Measurements from ENCODE around the gene GPRIN3.

The GPRIN3 gene

DNA sequence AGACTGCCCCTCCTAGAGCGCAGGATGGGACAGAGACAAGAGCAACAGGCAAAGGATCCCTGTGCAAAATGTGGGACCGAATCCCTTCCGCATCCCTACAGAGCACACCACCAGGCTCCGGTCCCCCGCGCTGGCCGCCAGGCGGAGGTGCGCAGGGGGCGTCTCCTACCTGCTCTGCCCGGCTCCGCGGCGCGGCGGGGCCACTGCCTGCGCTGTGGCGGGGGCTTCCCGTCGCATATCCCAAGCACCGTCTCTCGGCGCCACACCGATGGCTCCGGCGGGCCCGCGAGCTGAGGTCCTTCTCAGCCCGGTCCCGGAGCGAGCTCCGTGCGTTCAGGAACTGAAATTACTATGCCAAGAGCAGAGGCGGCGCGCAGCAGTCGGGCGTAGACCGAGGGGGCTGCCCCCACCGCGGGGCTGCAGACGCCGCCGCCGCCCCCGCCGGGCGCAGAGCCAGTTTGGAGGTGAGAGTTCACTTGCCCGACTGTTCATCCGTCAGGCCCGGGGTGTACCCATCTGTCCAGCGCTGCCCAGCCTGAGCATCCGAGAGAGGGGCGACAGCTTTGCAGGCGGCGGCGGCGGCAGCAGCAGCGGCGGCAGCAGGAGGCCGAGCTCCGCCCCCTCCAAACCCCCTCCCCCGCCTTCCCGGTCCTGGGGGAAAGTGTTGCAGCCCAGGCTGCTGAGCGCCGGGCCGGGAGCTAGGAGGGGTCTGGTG, at the start of gene GPRIN3:
Gene GPRIN3, minus strand, starts transcription at position 355 of the 715 bp plus-strand sequence. CDS start 57,690 bp downstream, outside the sequence.
- DNase-seq, result peak; percentile 29

DNA sequence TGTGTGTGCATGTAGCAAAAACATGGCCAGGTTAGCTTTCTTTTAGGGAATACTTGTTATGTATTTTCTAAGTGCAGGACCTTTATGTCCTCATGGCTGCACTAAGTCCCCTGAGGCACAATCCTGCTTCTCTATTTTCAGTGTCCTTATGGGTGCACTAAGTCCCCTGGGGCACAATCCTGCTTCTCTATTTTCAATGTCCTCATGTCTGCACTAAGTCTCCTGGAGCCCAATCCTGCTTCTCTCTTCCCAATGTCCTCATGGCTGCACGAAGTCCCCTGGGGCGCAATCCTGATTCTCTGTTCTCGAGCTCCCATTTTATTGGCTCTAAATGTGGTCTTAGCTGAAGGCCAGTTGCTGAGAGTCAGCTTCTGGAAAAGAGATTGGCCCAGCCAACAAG, 49.7 kb upstream of the GPRIN3 start:
- DNase-seq, result no peak

DNA sequence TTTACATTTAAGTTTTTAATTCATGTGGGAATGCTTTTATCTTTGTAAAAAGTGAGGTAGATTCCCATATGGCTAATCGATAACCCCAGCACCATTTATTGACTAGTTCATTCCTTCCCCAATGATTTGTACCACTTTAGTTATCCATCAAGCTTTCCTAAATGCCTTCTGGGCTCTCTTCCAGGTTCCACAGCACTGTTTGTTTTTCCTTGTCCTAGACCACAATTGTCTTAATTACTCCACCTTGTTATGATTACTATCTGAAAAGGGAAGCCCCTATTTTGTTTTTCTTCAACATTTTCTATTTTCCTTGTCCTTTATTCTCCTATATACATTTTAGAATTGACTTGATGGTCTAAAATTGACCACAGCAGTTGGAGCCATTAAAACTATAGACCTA, 48.5 kb upstream of the GPRIN3 start:
- DNase-seq, result no peak

- DNase-seq, result no peak
Measured at GRCh38 chr4:89353514-89353913, 45.9 kb upstream of the GPRIN3 start.

- DNase-seq, result no peak
Measured at GRCh38 chr4:89352541-89352940, 44.9 kb upstream of the GPRIN3 start.

GRCh38 chr4:89351201-89351600, 43.6 kb upstream of the GPRIN3 start:
- no peak for DNase-seq

GRCh38 chr4:89347363-89348025, 39.9 kb upstream of the GPRIN3 start:
- DNase-seq, result no peak

- DNase-seq, result no peak
Measured at GRCh38 chr4:89344571-89344970, 37.0 kb upstream of the GPRIN3 start.

GRCh38 chr4:89338206-89338605, 30.6 kb upstream of the GPRIN3 start:
- DNase-seq, result no peak

DNA sequence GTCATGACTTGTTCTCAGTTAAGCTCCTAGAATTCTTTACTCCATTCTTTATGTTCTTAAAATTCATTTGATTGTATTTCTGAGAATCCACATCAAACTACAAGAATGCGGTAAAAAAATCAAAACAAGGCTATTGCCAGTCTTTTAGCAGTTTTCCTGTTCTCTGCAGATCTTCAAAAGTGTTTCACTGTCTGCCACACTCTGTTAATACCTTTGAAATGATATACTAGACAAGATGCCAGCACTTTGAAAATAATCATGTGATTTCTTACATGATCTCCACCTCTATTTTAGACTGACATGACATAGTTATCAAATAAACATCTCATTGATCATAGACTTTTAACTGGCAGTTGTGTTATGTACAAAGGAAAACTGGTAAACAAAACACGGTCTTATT, 30.1 kb upstream of the GPRIN3 start:
- no peak for DNase-seq

DNA sequence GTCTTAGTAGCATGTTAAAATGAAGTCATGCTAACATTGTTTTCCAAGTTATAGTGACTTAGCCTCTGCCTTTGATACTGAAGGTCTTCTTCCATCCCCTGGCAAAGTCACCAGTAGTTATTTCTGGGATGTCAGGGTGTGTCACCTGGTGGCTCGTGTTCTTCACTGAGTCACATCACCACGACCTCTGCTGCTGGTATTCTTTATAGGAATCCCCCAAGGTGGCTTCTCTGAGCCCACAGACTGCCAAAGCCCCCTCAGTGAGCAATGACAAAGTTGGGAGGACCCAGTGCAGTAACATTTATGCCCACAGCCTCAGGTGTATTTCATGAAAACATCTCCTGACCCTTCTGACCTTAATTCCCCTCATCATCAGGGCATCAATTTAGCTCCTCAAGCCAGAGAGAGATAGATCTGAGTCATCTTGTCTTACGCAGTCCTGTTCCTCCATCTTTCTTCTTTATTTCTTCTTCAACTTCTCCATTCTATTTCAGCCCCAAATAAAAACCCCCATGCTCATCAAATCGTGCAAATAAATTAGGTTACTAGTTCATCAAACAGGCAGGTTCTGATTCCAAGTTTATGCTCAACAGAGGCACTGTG, 29.3 kb upstream of the GPRIN3 start:
- DNase-seq, result no peak

DNA sequence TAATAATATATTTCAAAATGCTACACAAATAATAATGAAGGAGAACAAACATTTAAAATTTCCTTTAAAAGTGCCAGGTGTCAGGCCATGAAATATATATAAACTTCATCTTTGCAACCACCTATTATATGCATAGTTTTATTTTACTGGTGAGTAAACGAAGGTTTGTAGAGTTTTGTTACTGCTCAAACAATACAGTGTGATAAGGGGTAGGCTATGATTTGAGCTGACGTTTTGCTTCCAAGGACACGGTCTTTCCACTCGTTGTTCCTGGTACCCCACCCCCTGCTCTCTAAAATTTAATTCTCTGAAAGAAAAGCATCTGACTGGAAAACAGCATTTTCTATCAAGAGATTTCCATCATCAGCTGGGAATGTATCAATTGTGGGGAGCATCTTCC, 27.2 kb upstream of the GPRIN3 start:
- DNase-seq, result no peak

GRCh38 chr4:89334311-89334710, 26.7 kb upstream of the GPRIN3 start:
- no peak for DNase-seq

DNA sequence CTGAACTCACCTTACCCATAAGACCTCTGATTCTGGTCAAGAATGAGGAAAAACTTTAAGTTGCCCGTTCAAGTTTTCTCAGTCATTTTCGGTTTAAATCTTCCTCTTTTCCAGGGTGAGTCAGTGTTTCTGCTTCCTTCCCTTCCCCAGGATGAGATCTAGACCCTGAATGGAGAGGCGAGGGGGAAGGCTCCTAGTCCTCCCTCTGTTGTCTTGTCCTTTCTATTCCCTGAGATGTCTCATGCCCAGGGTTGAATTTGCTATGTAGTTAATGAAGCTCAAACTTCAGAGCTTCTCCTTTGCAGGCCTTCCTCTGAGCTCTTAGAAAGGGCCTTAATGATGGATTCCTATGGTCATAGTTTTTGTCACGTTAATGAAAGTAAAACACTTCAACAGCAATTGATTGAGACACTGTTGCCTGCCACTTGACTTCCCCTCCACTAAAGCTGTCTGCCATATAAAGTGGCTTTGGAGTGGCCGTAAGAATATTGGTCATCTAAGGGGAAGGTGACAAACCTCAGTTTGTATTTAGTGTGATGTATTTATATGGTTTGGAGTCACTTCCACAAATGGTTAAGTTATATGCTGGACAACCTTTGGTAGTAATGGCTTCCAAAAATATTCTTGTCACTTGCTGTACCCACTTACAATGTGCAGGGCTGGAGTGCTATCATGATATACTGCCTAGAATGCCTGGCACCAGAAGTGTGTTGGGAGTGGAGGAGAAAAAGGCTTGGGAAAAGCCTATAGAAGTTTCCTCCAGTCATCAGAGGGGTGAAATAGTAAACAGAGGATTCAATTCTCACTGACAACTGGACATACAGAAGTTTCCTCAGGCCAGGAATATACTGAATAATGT, 24.3 kb upstream of the GPRIN3 start:
- no peak for DNase-seq

DNA sequence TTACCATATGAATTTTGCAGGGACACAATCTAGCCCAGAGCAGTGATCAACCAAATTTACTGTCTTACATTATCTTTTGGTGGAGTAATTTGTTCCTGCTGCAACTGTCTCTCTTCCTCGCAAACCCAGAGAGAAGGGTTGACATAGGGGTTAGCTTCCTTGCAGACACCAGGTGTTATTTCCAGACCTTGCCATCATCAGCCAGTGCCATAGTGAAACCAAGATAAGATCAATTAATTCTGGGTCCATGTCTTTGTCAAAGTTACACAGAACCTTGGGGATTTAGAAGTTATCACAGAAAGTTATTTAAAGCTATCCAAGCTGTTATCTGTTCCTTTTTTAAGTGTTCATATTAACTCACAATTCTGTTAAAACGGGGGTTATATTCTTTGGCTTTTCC, 23.6 kb upstream of the GPRIN3 start:
- no peak for DNase-seq

DNA sequence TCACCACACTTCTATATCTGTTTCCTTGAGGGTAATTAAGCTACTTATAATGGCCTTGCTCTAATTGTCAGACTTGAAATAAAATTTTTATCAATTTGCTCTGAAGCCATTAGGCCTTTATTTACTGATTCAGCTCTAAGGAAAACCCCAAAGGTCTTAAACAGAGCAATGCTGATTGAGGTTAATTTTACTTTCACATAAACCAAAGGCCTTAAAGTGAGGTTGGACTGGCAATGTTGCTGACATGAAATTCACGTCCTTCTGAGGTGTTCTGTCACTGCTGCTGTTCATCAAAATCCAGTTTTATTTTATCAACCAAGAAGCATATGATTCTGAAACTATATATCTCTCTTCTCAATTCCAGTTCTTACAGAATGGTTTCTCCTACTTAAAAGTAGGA, 21.7 kb upstream of the GPRIN3 start:
- no peak for DNase-seq

DNA sequence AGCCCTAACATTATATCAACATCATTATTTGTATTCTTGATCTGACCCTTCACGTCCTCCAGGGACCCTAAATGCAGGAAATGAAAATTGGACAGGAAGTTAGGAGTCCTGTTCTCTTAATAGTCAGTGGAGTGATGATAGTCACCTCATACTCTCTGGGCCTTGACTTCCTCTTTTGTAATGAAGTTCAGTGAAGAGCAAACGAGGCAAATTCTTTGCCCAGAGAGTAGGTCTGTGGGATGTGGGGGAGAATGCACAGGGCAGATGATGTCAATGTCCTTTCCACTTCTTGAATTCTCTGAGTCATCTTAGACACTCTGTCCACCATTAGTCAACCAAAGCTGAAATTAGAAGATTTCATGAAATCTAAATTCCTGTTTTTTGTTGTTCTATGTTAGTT, 17.1 kb upstream of the GPRIN3 start:
- peak; percentile 43 for DNase-seq

- DNase-seq, result no peak
Measured at GRCh38 chr4:89322671-89323070, 15.1 kb upstream of the GPRIN3 start.

GRCh38 chr4:89319756-89320155, 12.2 kb upstream of the GPRIN3 start:
- peak; percentile 15 for DNase-seq

GRCh38 chr4:89316931-89317366, 9.3 kb upstream of the GPRIN3 start:
- DNase-seq, result peak; percentile 64

GRCh38 chr4:89316211-89316610, 8.6 kb upstream of the GPRIN3 start:
- no peak for DNase-seq

- peak; percentile 22 for DNase-seq
Measured at GRCh38 chr4:89314291-89314690, 6.7 kb upstream of the GPRIN3 start.

DNA sequence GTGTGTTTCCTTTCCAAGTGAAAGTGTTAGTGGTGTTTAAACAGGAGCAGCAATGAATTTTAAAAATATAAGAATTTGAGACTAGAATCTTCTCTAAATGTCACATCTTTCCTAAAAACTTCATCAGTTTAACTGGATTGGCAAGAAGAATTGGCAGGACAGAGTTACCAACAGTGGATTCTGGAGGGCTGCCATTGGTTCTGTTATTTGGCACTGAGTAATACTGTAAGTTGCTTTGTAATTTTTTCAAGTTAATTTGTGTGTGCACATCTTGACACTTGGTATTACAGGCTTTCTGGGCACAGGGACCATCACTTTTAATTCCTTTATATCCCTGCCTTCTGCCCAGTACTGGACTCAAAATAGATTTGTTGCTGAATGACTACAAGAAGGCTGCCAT, 4.5 kb upstream of the GPRIN3 start:
- DNase-seq, result no peak
